Small intestine (tissue), 7 donors: ENCODE results near the gene FOXF1. TPM values are rescaled to one million over a fixed set of nuclear protein-coding genes. Genes with fewer than 3 reads are reported as not detected.

Experiments
- DNase-seq, 2 donors: peaks; one replicate each; pipeline versions ENCODE4 v3.0.0 to v3.0.0-alpha.2; 2013
- FAIRE-seq: peaks from 2 replicates; lab custom pipeline; 2012; peaks lifted over from hg19 to GRCh38; lab: Jason Lieb, UNC
- H3K27ac ChIP-seq, 3 donors: one replicate each; pipeline ENCODE4 v1.5.1; 2013; ENCODE audit warnings: low read length in 2 of 3, mild to moderate bottlenecking in 2 of 3, control low read depth in 1 of 3, inconsistent platforms in 1 of 3, low read depth in 1 of 3, moderate library complexity in 1 of 3
- H3K27me3 ChIP-seq, 3 donors: one replicate each; pipeline ENCODE4 v1.6.1; 2013; ENCODE audit warnings: low read length in 3 of 3, inconsistent platforms in 1 of 3; ENCODE audit not compliant: control insufficient read depth in 3 of 3, insufficient read depth in 3 of 3
- H3K36me3 ChIP-seq, 3 donors: one replicate each; pipeline ENCODE4 v1.6.1; 2013; ENCODE audit warnings: low read length in 3 of 3, inconsistent platforms in 1 of 3, low read depth in 1 of 3, mild to moderate bottlenecking in 1 of 3, moderate library complexity in 1 of 3; ENCODE audit not compliant: control insufficient read depth in 3 of 3, insufficient read depth in 2 of 3
- H3K4me1 ChIP-seq, 3 donors: one replicate each; pipeline ENCODE4 v1.6.1; 2013; ENCODE audit warnings: low read length in 2 of 3, inconsistent platforms in 1 of 3, low read depth in 1 of 3, mild to moderate bottlenecking in 1 of 3, moderate library complexity in 1 of 3; ENCODE audit not compliant: control insufficient read depth in 3 of 3, insufficient read depth in 2 of 3
- H3K4me3 ChIP-seq, 3 donors: one replicate each; pipeline ENCODE4 v1.5.1; 2013; ENCODE audit warnings: low read length in 3 of 3, control low read depth in 1 of 3, inconsistent platforms in 1 of 3, low read depth in 1 of 3, mild to moderate bottlenecking in 1 of 3, moderate library complexity in 1 of 3
- H3K9me3 ChIP-seq, 2 donors: one replicate each; pipeline ENCODE4 v1.6.1; 2013; ENCODE audit warnings: low read depth in 1 of 2, low read length in 1 of 2; ENCODE audit not compliant: control insufficient read depth in 2 of 2, insufficient read depth in 1 of 2
- WGBS, 3 donors: extraction: QIAGEN DNeasy Blood & Tissue Kit; methylation state at CpG; one replicate each; pipeline ENCODE4 v1.1.7; 2013; 5-methylcytosine and 5-hydroxymethylcytosine counted together
- polyA plus RNA-seq, 4 donors: library from polyadenylated mRNA; stranded (reverse) in 3 of 4; unstranded in 1 of 4; fragments of 200-250 nt in 3 of 4; fragments of 120-200 nt in 1 of 4; gene quantifications; one replicate each; pipeline versions ENCODE4 v1.2.1 to v1.2.3, GENCODE V29; 2013
- donor health status: healthy with polysubstance abuse.
- donor health status: control.
- donor health status: control.
- donor health status: Bipolar disorder and iron deficiency.
- donor health status: healthy.

FOXF1 gene
- polyA plus RNA-seq, 4 donors: 4.6 to 17.4 (median 7.2) TPM; not detected in 1

GRCh38 chr16:86481607-86482006 is 28.7 kb upstream of the FOXF1 start:
- 74 to 88% (median 87%) methylated on average over 3 of the region's 3 CpGs for WGBS, 3 donors

DNA sequence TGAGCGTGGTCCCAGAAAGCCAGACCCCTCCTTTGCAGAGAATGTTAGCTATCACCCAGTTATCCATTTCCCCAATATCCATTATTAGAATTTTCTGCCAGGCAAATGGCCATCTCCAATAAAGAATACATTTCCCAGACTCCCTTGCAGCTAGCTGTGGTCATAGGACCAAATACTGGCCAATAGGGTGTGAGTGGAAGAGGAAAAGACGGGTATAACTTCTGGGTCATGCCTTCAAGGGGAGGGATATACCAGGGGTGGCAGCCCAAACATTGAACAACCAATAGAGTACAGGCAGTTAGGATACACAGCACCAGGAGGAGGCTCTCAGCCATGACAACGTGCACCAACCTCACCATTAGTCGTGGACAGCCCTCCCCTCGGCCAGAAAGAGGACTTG is 26.1 kb upstream of the FOXF1 start:
- H3K36me3 ChIP-seq: peaks cover 0 to 36% (median 0%) of the 10 kb centered on the region in 3 donors
- H3K4me1 ChIP-seq: no peaks in the 10 kb centered on the region
- H3K9me3 ChIP-seq: peaks cover 0 to 12% of the 10 kb centered on the region in 2 donors
- 60 to 81% (median 70%) methylated on average over 5 of the region's 5 CpGs for WGBS, 3 donors
- no peak for DNase-seq
- H3K4me3 ChIP-seq: no peak overlapping the region
- H3K27me3 ChIP-seq: peaks cover 0 to 20% (median 8%) of the 10 kb centered on the region in 3 donors
- no peak overlapping the region for H3K27ac ChIP-seq
- FAIRE-seq: no peak

More at GRCh38 chr16:86481607-86482006, 28.7 kb upstream of the FOXF1 start:
- Histone ChIP-seq H3K9me3 (peaks cover 0 to 12% of the 10 kb centered on the region in 2 donors), H3K27ac (no peak overlapping the region), H3K36me3 (peaks cover 0 to 38% (median 0%) of the 10 kb centered on the region in 3 donors), H3K27me3 (peaks cover 0 to 18% (median 8%) of the 10 kb centered on the region in 3 donors), H3K4me3 (no peak overlapping the region), H3K4me1 (no peaks in the 10 kb centered on the region)
- FAIRE-seq (no peak), DNase-seq (no peak)

DNA sequence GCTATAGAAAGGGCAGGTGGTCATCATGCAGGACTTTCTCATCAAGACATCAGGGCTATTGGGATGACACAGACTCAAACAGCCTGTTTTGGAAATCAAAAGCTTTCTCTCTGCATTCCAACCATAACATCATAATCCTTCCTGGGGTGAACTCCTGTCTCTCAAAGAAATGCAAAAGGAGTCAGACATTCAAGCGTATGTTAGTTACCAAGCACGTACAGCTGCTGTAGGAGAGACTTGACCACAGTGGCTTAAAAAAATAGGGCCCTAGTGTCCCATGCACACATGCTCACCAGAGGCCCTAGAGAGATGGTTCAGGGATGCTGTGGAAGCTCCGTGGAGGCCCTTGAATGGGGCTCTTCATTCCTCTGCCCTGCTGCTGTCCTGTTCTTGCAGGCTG is 24.6 kb upstream of the FOXF1 start:
- 69 to 81% (median 77%) methylated on average over 3 of the region's 3 CpGs for WGBS, 3 donors
- Histone ChIP-seq H3K27me3 (peaks cover 0 to 23% (median 8%) of the 10 kb centered on the region in 3 donors), H3K36me3 (peaks cover 0 to 36% (median 0%) of the 10 kb centered on the region in 3 donors), H3K9me3 (peaks cover 0 to 12% of the 10 kb centered on the region in 2 donors), H3K4me1 (no peaks in the 10 kb centered on the region), H3K27ac (no peak overlapping the region), H3K4me3 (no peak overlapping the region)
- FAIRE-seq (no peak), DNase-seq (no peak)

DNA sequence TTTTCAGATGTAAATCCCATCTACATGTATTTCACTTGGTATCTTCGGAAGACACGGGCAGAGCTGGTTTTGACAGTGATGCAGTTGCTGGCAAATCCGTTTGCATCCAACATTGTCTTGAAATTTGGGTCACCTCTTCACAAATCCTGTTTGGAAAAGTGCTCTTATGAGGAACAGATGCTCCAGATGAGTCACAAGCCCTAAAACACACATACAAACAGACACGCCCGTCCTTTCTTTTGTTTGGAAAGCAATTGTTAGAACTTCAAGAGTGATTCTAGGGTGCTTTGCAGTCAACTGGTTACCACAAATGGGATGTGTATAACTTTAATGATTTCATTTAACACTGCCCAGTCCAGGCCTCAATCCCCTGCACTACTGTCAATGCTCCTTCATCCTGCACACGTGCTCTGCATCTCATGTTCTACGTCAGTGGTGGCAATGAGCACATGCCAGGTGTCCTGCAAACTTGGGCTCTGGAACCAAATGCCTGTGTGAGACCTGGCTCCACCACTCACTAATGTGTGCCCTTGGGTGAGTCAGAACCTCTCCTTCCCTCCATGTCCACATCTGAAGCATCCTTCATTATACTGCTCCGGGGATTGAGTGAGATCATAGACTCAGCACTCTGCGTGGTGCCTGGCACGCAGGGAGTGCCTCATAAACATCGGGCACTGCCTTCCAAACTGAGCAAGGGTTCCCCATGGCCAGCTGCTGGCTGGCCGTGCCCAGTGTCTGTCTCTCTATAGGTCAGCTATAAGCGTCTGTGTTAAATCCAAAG is 19.3 kb upstream of the FOXF1 start:
- Histone ChIP-seq H3K36me3 (peaks cover 0 to 17% (median 0%) of the 10 kb centered on the region in 3 donors), H3K4me3 (no peak overlapping the region), H3K27me3 (peaks cover 6 to 63% (median 17%) of the 10 kb centered on the region in 3 donors), H3K27ac (peak overlapping the region in 1 of 3 donors; percentile 33), H3K9me3 (no peaks in the 10 kb centered on the region), H3K4me1 (peaks cover 0 to 5% (median 0%) of the 10 kb centered on the region in 3 donors)
- FAIRE-seq: no peak
- 68 to 73% (median 72%) methylated on average over 13 of the region's 13 CpGs for WGBS, 3 donors
- DNase-seq: no peak

DNA sequence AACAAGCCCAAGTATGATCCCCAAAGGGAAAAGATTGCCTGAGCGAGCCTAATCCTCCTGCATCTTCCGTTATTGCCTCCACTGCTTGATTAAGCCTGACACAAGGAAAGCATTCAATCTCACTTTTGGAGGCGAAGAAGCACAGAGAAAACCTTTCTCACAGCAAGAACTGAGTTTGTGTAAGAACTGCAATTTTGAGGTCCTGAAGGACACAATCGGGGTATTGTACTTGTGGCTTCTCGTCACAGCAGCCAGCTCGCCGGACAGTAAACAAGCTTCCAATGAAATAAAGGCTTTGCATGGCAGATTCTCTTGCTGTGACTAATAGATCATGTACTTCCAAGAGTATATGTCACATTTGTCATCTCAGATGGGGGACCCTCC is 18.7 kb upstream of the FOXF1 start:
- Histone ChIP-seq H3K4me3 (no peak overlapping the region), H3K27me3 (peaks cover 6 to 65% (median 17%) of the 10 kb centered on the region in 3 donors), H3K9me3 (no peaks in the 10 kb centered on the region), H3K4me1 (peaks cover 0 to 5% (median 0%) of the 10 kb centered on the region in 3 donors), H3K27ac (peak overlapping the region in 1 of 3 donors; percentile 33), H3K36me3 (peaks cover 0 to 17% (median 0%) of the 10 kb centered on the region in 3 donors)
- 74 to 78% (median 78%) methylated on average over 7 of the region's 7 CpGs for WGBS, 3 donors
- no peak for DNase-seq
- FAIRE-seq: no peak

GRCh38 chr16:86492267-86492960 is 17.9 kb upstream of the FOXF1 start:
- FAIRE-seq: no peak
- no peak for DNase-seq
- Histone ChIP-seq H3K27me3 (peaks cover 7 to 69% (median 17%) of the 10 kb centered on the region in 3 donors), H3K27ac (peak overlapping the region in 2 of 3 donors; percentile 88 to 90), H3K36me3 (peaks cover 0 to 15% (median 0%) of the 10 kb centered on the region in 3 donors), H3K9me3 (no peaks in the 10 kb centered on the region), H3K4me1 (peaks cover 0 to 5% (median 0%) of the 10 kb centered on the region in 3 donors), H3K4me3 (no peak overlapping the region)
- WGBS, 3 donors: 54 to 65% (median 55%) methylated on average over 4 of the region's 4 CpGs

GRCh38 chr16:86492961-86493629 is 17.2 kb upstream of the FOXF1 start:
- Histone ChIP-seq H3K27me3 (peaks cover 11 to 76% (median 18%) of the 10 kb centered on the region in 3 donors), H3K36me3 (peaks cover 0 to 15% (median 0%) of the 10 kb centered on the region in 3 donors), H3K4me3 (no peak overlapping the region), H3K27ac (peak overlapping the region in 2 of 3 donors; percentile 88 to 90), H3K4me1 (peaks cover 0 to 5% (median 0%) of the 10 kb centered on the region in 3 donors), H3K9me3 (no peaks in the 10 kb centered on the region)
- 19 to 38% (median 23%) methylated on average over 9 of the region's 9 CpGs for WGBS, 3 donors
- FAIRE-seq (no peak), DNase-seq (no peak)
